HG03575 (cell line): Measurements from ENCODE around the gene ZFAND3.

Source experiments
- ATAC-seq: cut with Tn5 transposase; IDR thresholded peaks from one replicate; pipeline ENCODE4 v1.9.1; 2021; ENCODE audit not compliant: unreplicated experiment, insufficient number of reproducible peaks, low FRiP score; ENCODE audit errors: extremely low read depth

The ZFAND3 gene

GRCh38 chr6:38193481-38194281, 374.2 kb downstream of the ZFAND3 start:
- no peak for ATAC-seq

- ATAC-seq, result no peak
Measured at GRCh38 chr6:38194282-38194572, 374.7 kb downstream of the ZFAND3 start.

- ATAC-seq, result no peak
Measured at GRCh38 chr6:38194589-38194988, 375.1 kb downstream of the ZFAND3 start.

- ATAC-seq, result no peak
Measured at GRCh38 chr6:38195113-38195635, 375.6 kb downstream of the ZFAND3 start.

- ATAC-seq, result no peak
Measured at GRCh38 chr6:38198219-38198618, 378.7 kb downstream of the ZFAND3 start.
